GM21723 (cell line): ENCODE measurements around the gene PTDSS2.
"Not testable (repeated sequence)": the region's sequence is repeated elsewhere in the genome, so short reads cannot be mapped to it uniquely, and the experiment has no call there.

Source experiments
- ATAC-seq: cut with Tn5 transposase; IDR thresholded peaks from one replicate; pipeline ENCODE4 v1.9.1; 2021; ENCODE audit warnings: mild to moderate bottlenecking, moderate library complexity; ENCODE audit not compliant: unreplicated experiment

Gene PTDSS2

GRCh38 chr11:503179-503981, 53.3 kb downstream of the PTDSS2 start:
- no peak for ATAC-seq

GRCh38 chr11:504053-504993, 54.2 kb downstream of the PTDSS2 start:
- no peak for ATAC-seq

GRCh38 chr11:504994-505344, 54.9 kb downstream of the PTDSS2 start:
- no peak for ATAC-seq

GRCh38 chr11:506238-506994, 56.3 kb downstream of the PTDSS2 start:
- ATAC-seq, result peak; percentile 60

- peak; percentile 34 for ATAC-seq
Measured at GRCh38 chr11:506995-507726, 57.1 kb downstream of the PTDSS2 start, which contains the start of gene RNH1. Gene RNH1 (minus strand): TSS chr11:507242. CDS start chr11:502162, 5,080 bp downstream.

GRCh38 chr11:507727-508515, 57.8 kb downstream of the PTDSS2 start:
- no peak for ATAC-seq

GRCh38 chr11:508956-509355, 58.9 kb downstream of the PTDSS2 start:
- ATAC-seq, result no peak

GRCh38 chr11:512761-513595, 62.9 kb downstream of the PTDSS2 start:
- no peak for ATAC-seq

- no peak for ATAC-seq
Measured at GRCh38 chr11:514606-515005, 64.5 kb downstream of the PTDSS2 start.

GRCh38 chr11:515131-515530, 65.1 kb downstream of the PTDSS2 start:
- ATAC-seq, result no peak

GRCh38 chr11:516400-516799, 66.3 kb downstream of the PTDSS2 start:
- ATAC-seq, result no peak

- not testable (repeated sequence) for ATAC-seq
Measured at GRCh38 chr11:516918-517685, 67.0 kb downstream of the PTDSS2 start.

GRCh38 chr11:518463-519202, 68.6 kb downstream of the PTDSS2 start:
- ATAC-seq, result peak; percentile 87

GRCh38 chr11:520428-521176, 70.5 kb downstream of the PTDSS2 start:
- no peak for ATAC-seq

GRCh38 chr11:521177-521688, 71.2 kb downstream of the PTDSS2 start:
- ATAC-seq, result no peak

- no peak for ATAC-seq
Measured at GRCh38 chr11:526192-526591, 76.1 kb downstream of the PTDSS2 start.
